GM21529 (cell line): ENCODE results near the gene MMP3.

Experiments
- ATAC-seq: cut with Tn5 transposase; IDR thresholded peaks from one replicate; pipeline ENCODE4 v1.9.1; 2021; ENCODE audit not compliant: unreplicated experiment

MMP3 gene

GRCh38 chr11:102832612-102833011, 10.8 kb downstream of the MMP3 start:
- ATAC-seq, result no peak

- peak; percentile 58 for ATAC-seq
Measured at GRCh38 chr11:102831489-102832440, 11.6 kb downstream of the MMP3 start.

GRCh38 chr11:102831128-102831488, 12.3 kb downstream of the MMP3 start:
- ATAC-seq, result no peak

GRCh38 chr11:102830001-102830727, 13.2 kb downstream of the MMP3 start:
- no peak for ATAC-seq

GRCh38 chr11:102829316-102830000, 14.0 kb downstream of the MMP3 start:
- no peak for ATAC-seq

- no peak for ATAC-seq
Measured at GRCh38 chr11:102824556-102824955, 18.9 kb downstream of the MMP3 start.

- ATAC-seq, result no peak
Measured at GRCh38 chr11:102819491-102819890, 23.9 kb downstream of the MMP3 start.

GRCh38 chr11:102813484-102813883, 29.9 kb downstream of the MMP3 start:
- no peak for ATAC-seq

GRCh38 chr11:102812188-102812587, 31.2 kb downstream of the MMP3 start:
- ATAC-seq, result no peak

GRCh38 chr11:102810950-102811660, 32.3 kb downstream of the MMP3 start:
- no peak for ATAC-seq

- no peak for ATAC-seq
Measured at GRCh38 chr11:102809971-102810370, 33.4 kb downstream of the MMP3 start.

- no peak for ATAC-seq
Measured at GRCh38 chr11:102807921-102808320, 35.5 kb downstream of the MMP3 start.

- no peak for ATAC-seq
Measured at GRCh38 chr11:102806296-102806695, 37.1 kb downstream of the MMP3 start.

GRCh38 chr11:102802341-102802740, 41.1 kb downstream of the MMP3 start:
- no peak for ATAC-seq

GRCh38 chr11:102800767-102801166, 42.6 kb downstream of the MMP3 start:
- ATAC-seq, result no peak

GRCh38 chr11:102799681-102800340, 43.6 kb downstream of the MMP3 start:
- ATAC-seq, result no peak

GRCh38 chr11:102798012-102798746, 45.2 kb downstream of the MMP3 start, which contains the start of gene MMP1:
MMP1 (minus strand) TSS chr11:102798160; CDS start chr11:102798092, 68 bp downstream.
- ATAC-seq, result no peak

- ATAC-seq, result peak; percentile 99
Measured at GRCh38 chr11:102794382-102794781, 49.0 kb downstream of the MMP3 start.

- no peak for ATAC-seq
Measured at GRCh38 chr11:102793677-102794290, 49.6 kb downstream of the MMP3 start.
